D341Med (cell line): Measurements from ENCODE around the gene TMEM205.
"Not testable (repeated sequence)": the region's sequence is repeated elsewhere in the genome, so short reads cannot be mapped to it uniquely, and the experiment has no call there.

Experiments
- DNase-seq: peaks from one replicate; pipeline ENCODE4 v3.0.0; 2012; ENCODE audit warnings: low spot score

Gene TMEM205

GRCh38 chr19:11373166-11373884 lies 27.3 kb upstream of the TMEM205 start:
- peak; percentile 50 for DNase-seq

GRCh38 chr19:11370744-11371143 lies 24.7 kb upstream of the TMEM205 start:
- no peak for DNase-seq

GRCh38 chr19:11367528-11367927 lies 21.5 kb upstream of the TMEM205 start:
- no peak for DNase-seq

GRCh38 chr19:11365557-11366117 lies 19.6 kb upstream of the TMEM205 start:
- DNase-seq: no peak

GRCh38 chr19:11364935-11365334 lies 18.9 kb upstream of the TMEM205 start:
- no peak for DNase-seq

GRCh38 chr19:11364296-11364904 lies 18.3 kb upstream of the TMEM205 start:
- no peak for DNase-seq

GRCh38 chr19:11363881-11364280 lies 17.8 kb upstream of the TMEM205 start:
- DNase-seq: no peak

- peak; percentile 22 for DNase-seq
Observed at GRCh38 chr19:11361771-11362731, 16.0 kb upstream of the TMEM205 start.

GRCh38 chr19:11361037-11361770 lies 15.1 kb upstream of the TMEM205 start:
- DNase-seq: peak; percentile 33

GRCh38 chr19:11359421-11359820 lies 13.4 kb upstream of the TMEM205 start:
- peak; percentile 14 for DNase-seq

- DNase-seq: peak; percentile 36
Observed at GRCh38 chr19:11356676-11357550, 10.8 kb upstream of the TMEM205 start.

- DNase-seq: no peak
Observed at GRCh38 chr19:11356074-11356397, 10.0 kb upstream of the TMEM205 start.

GRCh38 chr19:11355160-11356073 lies 9.3 kb upstream of the TMEM205 start, which contains the start of gene PLPPR2:
PLPPR2 (plus strand) TSS chr19:11355432; CDS start chr19:11357674, 2,242 bp downstream.
- peak; percentile 98 for DNase-seq

- DNase-seq: not testable (repeated sequence)
Observed at GRCh38 chr19:11354102-11354501, 8.0 kb upstream of the TMEM205 start.

GRCh38 chr19:11349171-11349570 lies 3.1 kb upstream of the TMEM205 start:
- DNase-seq: no peak

GRCh38 chr19:11347546-11348039 lies 1.5 kb upstream of the TMEM205 start:
- no peak for DNase-seq

- DNase-seq: peak; percentile 7
Observed at GRCh38 chr19:11345122-11345803, 805 bp downstream of the TMEM205 start.

- DNase-seq: no peak
Observed at GRCh38 chr19:11342429-11342828, 3.6 kb downstream of the TMEM205 start.

GRCh38 chr19:11340099-11340467 lies 6.0 kb downstream of the TMEM205 start:
- DNase-seq: not testable (repeated sequence)
